Neural cell (in vitro differentiated cells): ENCODE results near the gene YWHAE. TPM values are rescaled to one million over a fixed set of nuclear protein-coding genes. Genes with fewer than 3 reads are reported as not detected.

Experiments
- H2AFZ ChIP-seq: fragments of 200-600, 300-800 bp; sonication (generic), shearing (Covaris generic); 2 replicates; pipeline ENCODE4 v1.6.0; 2014; ENCODE audit warnings: low read depth, mild to moderate bottlenecking, antibody characterized with exemption, low read length, moderate library complexity
- H3F3A ChIP-seq: fragments of 200-600 bp; shearing (Covaris generic); 2 replicates; pipeline ENCODE4 v1.6.1; 2016; ENCODE audit warnings: mild to moderate bottlenecking, moderate library complexity, mixed read lengths, antibody characterized with exemption, low read length; ENCODE audit not compliant: insufficient read depth, poor library complexity, severe bottlenecking
- H3K27ac ChIP-seq: fragments of 200-600, 300-800 bp; sonication (generic), shearing (Covaris generic); 2 replicates; pipeline ENCODE4 v1.5.1; 2014; ENCODE audit warnings: mild to moderate bottlenecking, low read length, moderate library complexity
- H3K27me3 ChIP-seq: fragments of 300-800, 200-600 bp; sonication (generic), shearing (Covaris generic); 2 replicates; pipeline ENCODE4 v1.6.0; 2014; ENCODE audit warnings: mild to moderate bottlenecking, low read depth, low read length, moderate library complexity; ENCODE audit not compliant: insufficient read depth
- H3K36me3 ChIP-seq: fragments of 300-800, 200-600 bp; sonication (generic), shearing (Covaris generic); 2 replicates; pipeline ENCODE4 v1.5.1; 2014; ENCODE audit warnings: mild to moderate bottlenecking, antibody characterized with exemption, low read length, moderate library complexity; ENCODE audit not compliant: insufficient read depth
- H3K4me2 ChIP-seq: fragments of 300-800, 200-600 bp; sonication (generic), shearing (Covaris generic); 2 replicates; pipeline ENCODE4 v1.6.0; 2014; ENCODE audit warnings: mild to moderate bottlenecking, low read length
- H3K4me3 ChIP-seq: fragments of 300-800, 200-600 bp; sonication (generic), shearing (Covaris generic); 2 replicates; pipeline ENCODE4 v1.5.1; 2014; ENCODE audit warnings: mild to moderate bottlenecking, low read length, moderate library complexity
- H3K79me2 ChIP-seq: fragments of 200-600 bp; shearing (Covaris generic); replicated peaks from 2 replicates; pipeline ENCODE4 v1.6.0; 2014; ENCODE audit warnings: mild to moderate bottlenecking, low read length, moderate library complexity; ENCODE audit not compliant: insufficient read depth
- H3K9ac ChIP-seq: fragments of 300-800, 200-600 bp; sonication (generic), shearing (Covaris generic); 2 replicates; pipeline ENCODE4 v1.6.1; 2016; ENCODE audit warnings: mild to moderate bottlenecking, low read length, mixed read lengths
- H3K9me2 ChIP-seq: fragments of 200-600 bp; shearing (Covaris generic); 2 replicates; pipeline ENCODE4 v1.6.1; 2016; ENCODE audit warnings: mild to moderate bottlenecking, low read length, mixed read lengths; ENCODE audit not compliant: insufficient read depth
- H3K9me3 ChIP-seq: fragments of 200-600, 300-800 bp; sonication (generic), shearing (Covaris generic); 2 replicates; pipeline ENCODE4 v1.6.1; 2016; ENCODE audit warnings: mild to moderate bottlenecking, mixed run types, low read length, moderate library complexity, mixed read lengths
- H4K20me1 ChIP-seq: fragments of 200-600 bp; shearing (Covaris generic); 2 replicates; pipeline ENCODE4 v1.6.1; 2016; ENCODE audit warnings: mild to moderate bottlenecking, mixed run types; ENCODE audit not compliant: insufficient read depth
- EP300 ChIP-seq: fragments of 450-650 bp; conservative IDR thresholded peaks from 2 replicates; pipeline ENCODE4 v1.6.1; 2014; ENCODE audit warnings: antibody characterized with exemption, mild to moderate bottlenecking, moderate library complexity; ENCODE audit not compliant: poor library complexity, severe bottlenecking
- EZH2 ChIP-seq: fragments of 200-600, 300-800 bp; shearing (Covaris generic), sonication (generic); IDR thresholded peaks from 2 replicates; pipeline ENCODE4 v1.6.1; 2014; ENCODE audit warnings: antibody characterized with exemption, low read length, borderline replicate concordance, mild to moderate bottlenecking; ENCODE audit not compliant: insufficient read depth, poor library complexity, severe bottlenecking
- MXI1 ChIP-seq: fragments of 450-650 bp; conservative IDR thresholded peaks from 2 replicates; pipeline ENCODE4 v1.6.1; 2014; ENCODE audit warnings: antibody characterized with exemption, mild to moderate bottlenecking; ENCODE audit not compliant: poor library complexity, severe bottlenecking
- POLR2AphosphoS5 ChIP-seq: IDR thresholded peaks from 2 replicates; pipeline ENCODE4 v1.6.1; 2012
- RAD21 ChIP-seq: fragments of 450-650 bp; conservative IDR thresholded peaks from 2 replicates; pipeline ENCODE4 v1.6.1; 2014; ENCODE audit warnings: antibody characterized with exemption, mild to moderate bottlenecking, moderate library complexity
- SMC3 ChIP-seq: fragments of 450-650 bp; conservative IDR thresholded peaks from 2 replicates; pipeline ENCODE4 v1.6.1; 2014; ENCODE audit warnings: antibody characterized with exemption, mild to moderate bottlenecking, moderate library complexity; ENCODE audit not compliant: poor library complexity
- TAF1 ChIP-seq: IDR thresholded peaks from 2 replicates; pipeline ENCODE4 v1.6.1; 2012; ENCODE audit warnings: low read depth
- polyA plus RNA-seq: library from polyadenylated mRNA; depleted of rRNA; stranded (reverse); fragments of >200 nt; gene quantifications from 2 replicates; pipeline ENCODE4 v1.2.3, GENCODE V29; 2014
- TF ChIP-seq, protein P1 (sequence below): IDR thresholded peaks from 2 replicates; pipeline ENCODE4 v1.6.1; 2012; ENCODE audit warnings: borderline replicate concordance
- TF ChIP-seq, protein P2 (sequence below): fragments of 450-650 bp; IDR thresholded peaks from 2 replicates; pipeline ENCODE4 v1.5.1; 2014; ENCODE audit warnings: antibody characterized with exemption, mild to moderate bottlenecking, moderate library complexity; ENCODE audit not compliant: poor library complexity, severe bottlenecking

YWHAE gene
- polyA plus RNA-seq, 1 donor from 2014 or later, result 594 TPM

DNA sequence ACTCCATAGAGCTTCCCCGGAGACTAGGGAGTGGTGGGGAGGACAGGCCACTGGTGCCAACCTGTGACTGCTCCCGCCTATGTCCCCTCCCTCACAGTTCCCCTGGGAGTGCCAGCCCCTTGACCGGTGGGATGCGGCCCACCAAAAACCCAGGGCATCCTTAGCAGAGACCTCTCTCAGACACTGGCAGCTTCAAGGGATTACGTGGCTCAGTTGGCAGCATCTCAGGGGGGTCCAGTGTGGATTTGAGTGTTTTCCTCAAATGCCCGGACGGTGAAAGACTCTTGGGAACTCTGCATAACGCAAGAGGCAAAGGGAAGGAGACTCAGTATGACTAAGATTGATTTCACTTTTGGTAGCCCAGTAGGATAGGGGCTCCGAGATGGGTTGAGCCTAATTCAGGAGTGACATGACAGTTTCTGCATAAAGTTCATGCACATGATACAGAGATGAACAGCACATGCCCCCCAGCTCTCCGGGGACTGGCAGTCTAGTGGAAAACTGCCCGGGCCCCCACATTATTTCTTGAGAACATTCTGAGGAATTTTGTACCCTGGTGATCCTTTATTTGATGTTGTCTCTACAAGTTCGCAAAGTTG lies 70.2 kb downstream of the YWHAE start:
- no peak overlapping the region for H3K9ac ChIP-seq
- no peaks in the 10 kb centered on the region for H3K9me3 ChIP-seq
- no peaks in the 10 kb centered on the region for H3F3A ChIP-seq
- no peak overlapping the region for H3K4me3 ChIP-seq
- no peaks in the 10 kb centered on the region for H3K9me2 ChIP-seq
- no peak overlapping the region for H3K27ac ChIP-seq
- no peaks in the 10 kb centered on the region for H3K27me3 ChIP-seq
- H3K79me2 ChIP-seq, result no peaks in the 10 kb centered on the region
- no peaks in the 10 kb centered on the region for H4K20me1 ChIP-seq
- TF ChIP-seq EP300, result no peak
- TF ChIP-seq MXI1, result no peak
- no peak for TF ChIP-seq TAF1
- no peak for TF ChIP-seq EZH2
- TF ChIP-seq, protein P1, sequence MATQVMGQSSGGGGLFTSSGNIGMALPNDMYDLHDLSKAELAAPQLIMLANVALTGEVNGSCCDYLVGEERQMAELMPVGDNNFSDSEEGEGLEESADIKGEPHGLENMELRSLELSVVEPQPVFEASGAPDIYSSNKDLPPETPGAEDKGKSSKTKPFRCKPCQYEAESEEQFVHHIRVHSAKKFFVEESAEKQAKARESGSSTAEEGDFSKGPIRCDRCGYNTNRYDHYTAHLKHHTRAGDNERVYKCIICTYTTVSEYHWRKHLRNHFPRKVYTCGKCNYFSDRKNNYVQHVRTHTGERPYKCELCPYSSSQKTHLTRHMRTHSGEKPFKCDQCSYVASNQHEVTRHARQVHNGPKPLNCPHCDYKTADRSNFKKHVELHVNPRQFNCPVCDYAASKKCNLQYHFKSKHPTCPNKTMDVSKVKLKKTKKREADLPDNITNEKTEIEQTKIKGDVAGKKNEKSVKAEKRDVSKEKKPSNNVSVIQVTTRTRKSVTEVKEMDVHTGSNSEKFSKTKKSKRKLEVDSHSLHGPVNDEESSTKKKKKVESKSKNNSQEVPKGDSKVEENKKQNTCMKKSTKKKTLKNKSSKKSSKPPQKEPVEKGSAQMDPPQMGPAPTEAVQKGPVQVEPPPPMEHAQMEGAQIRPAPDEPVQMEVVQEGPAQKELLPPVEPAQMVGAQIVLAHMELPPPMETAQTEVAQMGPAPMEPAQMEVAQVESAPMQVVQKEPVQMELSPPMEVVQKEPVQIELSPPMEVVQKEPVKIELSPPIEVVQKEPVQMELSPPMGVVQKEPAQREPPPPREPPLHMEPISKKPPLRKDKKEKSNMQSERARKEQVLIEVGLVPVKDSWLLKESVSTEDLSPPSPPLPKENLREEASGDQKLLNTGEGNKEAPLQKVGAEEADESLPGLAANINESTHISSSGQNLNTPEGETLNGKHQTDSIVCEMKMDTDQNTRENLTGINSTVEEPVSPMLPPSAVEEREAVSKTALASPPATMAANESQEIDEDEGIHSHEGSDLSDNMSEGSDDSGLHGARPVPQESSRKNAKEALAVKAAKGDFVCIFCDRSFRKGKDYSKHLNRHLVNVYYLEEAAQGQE, result no peak
- no peak for TF ChIP-seq SMC3
- TF ChIP-seq, protein P2, sequence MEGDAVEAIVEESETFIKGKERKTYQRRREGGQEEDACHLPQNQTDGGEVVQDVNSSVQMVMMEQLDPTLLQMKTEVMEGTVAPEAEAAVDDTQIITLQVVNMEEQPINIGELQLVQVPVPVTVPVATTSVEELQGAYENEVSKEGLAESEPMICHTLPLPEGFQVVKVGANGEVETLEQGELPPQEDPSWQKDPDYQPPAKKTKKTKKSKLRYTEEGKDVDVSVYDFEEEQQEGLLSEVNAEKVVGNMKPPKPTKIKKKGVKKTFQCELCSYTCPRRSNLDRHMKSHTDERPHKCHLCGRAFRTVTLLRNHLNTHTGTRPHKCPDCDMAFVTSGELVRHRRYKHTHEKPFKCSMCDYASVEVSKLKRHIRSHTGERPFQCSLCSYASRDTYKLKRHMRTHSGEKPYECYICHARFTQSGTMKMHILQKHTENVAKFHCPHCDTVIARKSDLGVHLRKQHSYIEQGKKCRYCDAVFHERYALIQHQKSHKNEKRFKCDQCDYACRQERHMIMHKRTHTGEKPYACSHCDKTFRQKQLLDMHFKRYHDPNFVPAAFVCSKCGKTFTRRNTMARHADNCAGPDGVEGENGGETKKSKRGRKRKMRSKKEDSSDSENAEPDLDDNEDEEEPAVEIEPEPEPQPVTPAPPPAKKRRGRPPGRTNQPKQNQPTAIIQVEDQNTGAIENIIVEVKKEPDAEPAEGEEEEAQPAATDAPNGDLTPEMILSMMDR, result no peak
- TF ChIP-seq POLR2AphosphoS5, result no peak
- TF ChIP-seq RAD21, result no peak
- H3K4me2 ChIP-seq, result no peak overlapping the region
- no peak overlapping the region for H2AFZ ChIP-seq
- H3K36me3 ChIP-seq, result no peaks in the 10 kb centered on the region

DNA sequence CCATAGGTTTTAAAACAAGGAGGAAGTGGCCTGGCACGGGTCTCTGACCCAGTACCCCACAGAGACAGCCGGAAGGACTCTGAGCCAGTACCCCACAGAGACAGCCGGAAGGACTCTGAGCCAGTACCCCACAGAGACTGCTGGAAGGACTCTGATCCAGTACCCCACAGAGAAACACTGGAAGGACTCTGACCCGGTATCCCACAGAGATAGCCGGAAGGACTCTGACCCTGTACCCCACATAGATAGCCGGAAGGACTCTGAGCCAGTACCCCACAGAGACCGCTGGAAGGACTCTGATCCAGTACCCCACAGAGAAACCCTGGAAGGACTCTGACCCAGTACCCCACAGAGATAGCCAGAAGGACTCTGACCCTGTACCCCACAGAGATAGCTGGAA lies 71.6 kb downstream of the YWHAE start:
- Histone ChIP-seq H3K27me3 (no peaks in the 10 kb centered on the region), H3K36me3 (no peaks in the 10 kb centered on the region), H2AFZ (no peak overlapping the region), H3K27ac (no peak overlapping the region), H3K9me2 (no peaks in the 10 kb centered on the region), H3K9me3 (no peaks in the 10 kb centered on the region), H3K79me2 (no peaks in the 10 kb centered on the region), H3K9ac (no peak overlapping the region), H3F3A (no peaks in the 10 kb centered on the region), H3K4me3 (no peak overlapping the region), H4K20me1 (no peaks in the 10 kb centered on the region), H3K4me2 (no peak overlapping the region)
- TF ChIP-seq SMC3 (no peak), TAF1 (no peak)

DNA sequence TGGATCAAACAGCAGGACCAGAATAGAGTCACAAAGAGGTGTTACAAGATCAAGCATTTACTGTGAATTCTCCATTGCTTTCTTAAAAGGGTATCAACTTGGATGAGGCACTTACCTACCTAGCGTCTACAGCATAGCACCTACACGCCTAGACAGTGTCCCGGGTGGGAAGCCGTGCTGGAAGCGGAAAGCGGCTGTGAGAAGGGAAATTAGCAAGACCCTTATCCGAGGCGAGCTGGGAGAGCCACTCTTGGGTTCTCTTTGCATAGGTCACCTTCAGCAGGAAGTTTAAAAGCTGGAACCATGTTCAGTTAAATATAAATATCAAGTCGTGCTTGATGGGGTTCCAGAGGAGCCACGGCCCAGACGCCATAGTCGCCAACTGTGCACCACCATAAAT lies 74.3 kb downstream of the YWHAE start:
- H3K9me3 ChIP-seq, result no peaks in the 10 kb centered on the region
- H3K4me2 ChIP-seq, result no peak overlapping the region
- H3K36me3 ChIP-seq, result no peaks in the 10 kb centered on the region
- H3K27me3 ChIP-seq, result no peaks in the 10 kb centered on the region
- no peak overlapping the region for H3K9ac ChIP-seq
- no peak overlapping the region for H3K27ac ChIP-seq
- TF ChIP-seq SMC3 (no peak), POLR2AphosphoS5 (no peak), TAF1 (no peak), EZH2 (no peak), EP300 (no peak), RAD21 (no peak), MXI1 (no peak)
- TF ChIP-seq, protein P2, result no peak
- TF ChIP-seq, protein P1, result no peak
- no peaks in the 10 kb centered on the region for H3K9me2 ChIP-seq
- H4K20me1 ChIP-seq, result no peaks in the 10 kb centered on the region
- H3K4me3 ChIP-seq, result no peak overlapping the region
- H2AFZ ChIP-seq, result no peak overlapping the region
- H3F3A ChIP-seq, result no peaks in the 10 kb centered on the region
- no peaks in the 10 kb centered on the region for H3K79me2 ChIP-seq
